MG63 (cell line): ENCODE data around the gene RILPL1. TPM values are rescaled to one million over a fixed set of nuclear protein-coding genes. Genes with fewer than 3 reads are reported as not detected.
"Not testable (repeated sequence)": the region's sequence is repeated elsewhere in the genome, so short reads cannot be mapped to it uniquely, and the experiment has no call there.

Source experiments
- DNase-seq: peaks from one replicate; pipeline ENCODE4 v3.0.0-alpha.2; 2020
- H3K27me3 ChIP-seq: fragments of 250-450 bp; sonication (Bioruptor Pico); 2 replicates; pipeline ENCODE4 v1.5.1; 2020; ENCODE audit warnings: mild to moderate bottlenecking, moderate library complexity
- H3K36me3 ChIP-seq: fragments of 250-450 bp; sonication (Bioruptor Pico); 2 replicates; pipeline ENCODE4 v1.5.1; 2020; ENCODE audit warnings: mild to moderate bottlenecking, moderate library complexity
- H3K4me3 ChIP-seq: fragments of 250-450 bp; sonication (Bioruptor Pico); 2 replicates; pipeline ENCODE4 v1.5.1; 2020; ENCODE audit warnings: mild to moderate bottlenecking, moderate library complexity
- H3K9me3 ChIP-seq: fragments of 250-450 bp; sonication (Bioruptor Pico); 2 replicates; pipeline ENCODE4 v1.5.1; 2020; ENCODE audit warnings: mild to moderate bottlenecking, moderate library complexity
- total RNA-seq: library from RNA; depleted of rRNA; stranded (reverse); fragments of >200 nt; shearing (Covaris generic); gene quantifications from 2 replicates; pipeline ENCODE4 v1.2.3, GENCODE V29; 2014; ENCODE audit warnings: low replicate concordance

RILPL1 gene
- total RNA-seq, 1 experiment from 2014 or later = 24.2 TPM

DNA sequence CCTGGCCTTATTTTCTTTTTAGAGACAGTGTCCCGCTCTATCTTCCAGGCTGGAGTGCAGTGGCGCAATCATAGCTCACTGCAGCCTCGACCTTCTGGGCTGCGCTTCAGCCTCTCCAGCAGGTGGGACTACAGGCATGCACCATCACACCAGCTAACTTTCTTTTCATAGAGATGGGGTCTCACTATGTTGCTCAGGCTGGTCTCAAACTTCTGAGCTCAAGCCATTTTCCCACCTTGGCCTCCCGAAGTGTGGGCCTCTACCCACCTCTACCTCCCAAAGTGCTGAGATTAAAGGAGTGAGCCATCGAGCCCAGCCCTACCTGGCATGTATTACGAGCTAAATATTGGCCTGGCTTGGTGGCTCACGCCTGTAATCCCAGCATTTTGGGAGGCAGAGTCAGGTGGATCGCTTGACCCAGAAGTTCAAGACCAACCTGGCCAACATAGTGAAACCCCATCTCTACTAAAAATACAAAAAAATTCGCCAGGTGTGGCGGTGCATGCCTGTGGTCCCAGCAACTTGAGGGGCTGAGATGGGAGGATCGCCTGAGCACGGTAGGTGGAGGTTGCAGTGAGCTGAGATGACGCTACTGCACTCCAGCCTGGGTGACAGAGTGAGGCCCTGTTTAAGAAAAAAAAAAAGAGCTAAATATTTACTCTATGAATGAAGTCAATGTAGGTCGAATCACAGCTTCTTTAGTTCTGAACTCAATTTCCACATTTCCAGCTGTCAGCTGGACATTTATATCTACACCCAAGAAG, 7.6 kb upstream of the RILPL1 start:
- no peak overlapping the region for H3K4me3 ChIP-seq
- DNase-seq = no peak
- H3K36me3 ChIP-seq = no peaks in the 10 kb centered on the region
- H3K9me3 ChIP-seq = no peaks in the 10 kb centered on the region
- H3K27me3 ChIP-seq = no peaks in the 10 kb centered on the region

DNA sequence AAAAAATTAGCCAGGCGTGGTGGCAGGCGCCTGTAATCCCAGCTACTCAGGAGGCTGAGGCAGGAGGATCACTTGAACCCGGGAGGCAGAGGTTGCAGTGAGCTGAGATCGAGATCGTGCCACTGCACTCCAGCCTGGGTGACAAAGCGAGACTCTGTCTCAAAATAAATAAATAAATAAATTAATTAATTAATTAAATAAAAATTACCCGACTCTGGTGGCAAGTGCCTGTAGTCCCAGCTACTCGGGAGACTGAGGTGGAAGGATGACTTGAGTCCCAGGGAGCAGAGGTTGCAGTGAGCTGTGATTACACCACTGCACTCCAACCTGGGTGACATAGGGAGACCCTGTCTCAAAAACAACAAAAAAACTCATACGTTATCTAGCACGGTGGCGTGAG, 2.4 kb upstream of the RILPL1 start:
- DNase-seq, H3K4me3 ChIP-seq, H3K27me3 ChIP-seq, H3K9me3 ChIP-seq: not testable (repeated sequence)
- H3K36me3 ChIP-seq = peaks cover 21% of the 10 kb centered on the region

DNA sequence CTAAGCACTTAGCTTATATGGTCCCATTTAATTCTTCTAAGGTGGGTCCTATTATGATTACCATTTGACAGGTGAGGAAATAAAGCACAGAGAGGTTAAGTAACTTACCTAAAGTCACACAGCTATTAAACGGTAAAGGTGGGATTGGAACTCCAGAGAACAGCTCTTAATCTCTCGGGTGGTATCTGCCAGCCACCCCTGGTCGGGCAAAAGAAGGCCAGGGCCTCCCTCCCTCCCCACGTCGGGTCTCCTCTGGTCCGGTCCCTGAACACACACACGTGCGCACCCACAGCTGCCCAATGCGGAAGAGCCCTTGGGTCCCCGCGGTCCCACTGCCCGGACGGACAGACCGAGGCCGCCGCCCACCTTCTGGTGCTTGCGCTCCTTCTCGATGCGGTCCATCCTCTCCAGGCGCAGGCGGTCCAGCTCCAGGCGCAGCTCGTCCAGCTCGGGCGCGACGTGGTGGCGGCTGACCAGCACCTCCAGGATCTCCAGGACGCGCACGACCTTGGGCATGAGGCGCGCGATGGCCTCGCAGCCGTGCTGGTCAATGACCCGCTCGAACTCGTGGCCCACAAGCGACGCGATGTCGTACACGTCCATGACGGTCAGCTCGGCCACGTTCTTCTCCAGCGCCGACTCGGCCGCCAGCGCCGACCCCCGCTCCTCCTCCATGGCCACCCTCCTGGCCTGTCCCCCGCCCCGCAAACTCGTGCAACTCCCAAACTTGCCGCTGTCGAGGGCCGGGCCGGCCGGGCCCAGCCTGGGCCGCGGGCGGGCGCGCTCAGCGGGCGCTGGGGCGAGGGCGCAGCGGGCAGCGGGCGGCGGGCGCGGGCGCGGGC, 490 bp downstream of the RILPL1 start:
- Histone ChIP-seq H3K36me3 (peaks cover 29% of the 10 kb centered on the region), H3K27me3 (no peaks in the 10 kb centered on the region), H3K9me3 (no peaks in the 10 kb centered on the region), H3K4me3 (peak overlapping the region; percentile 78)
- peak; percentile 53 for DNase-seq

DNA sequence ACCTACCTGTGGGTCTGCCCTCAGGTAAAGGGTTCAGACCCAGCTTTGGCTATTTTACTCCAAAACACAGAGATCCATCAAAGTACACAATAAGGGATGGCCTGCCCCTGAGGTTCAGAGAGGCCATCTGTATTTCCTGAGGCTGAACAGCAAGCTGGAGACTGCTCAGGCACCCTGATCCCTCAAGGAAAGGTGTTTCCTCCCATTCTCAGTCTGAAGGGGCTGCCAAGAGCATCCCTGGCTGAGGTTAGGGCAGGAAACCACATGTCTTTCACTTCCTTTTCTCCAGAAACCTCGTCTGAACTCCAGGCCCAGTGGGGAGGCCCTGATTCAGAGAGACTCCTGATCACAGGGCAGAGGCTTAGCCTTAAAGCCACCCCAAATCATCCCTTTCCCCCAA, 1.5 kb downstream of the RILPL1 start:
- peak overlapping the region; percentile 78 for H3K4me3 ChIP-seq
- peaks cover 32% of the 10 kb centered on the region for H3K36me3 ChIP-seq
- H3K27me3 ChIP-seq = no peaks in the 10 kb centered on the region
- no peaks in the 10 kb centered on the region for H3K9me3 ChIP-seq
- DNase-seq = peak; percentile 20

DNA sequence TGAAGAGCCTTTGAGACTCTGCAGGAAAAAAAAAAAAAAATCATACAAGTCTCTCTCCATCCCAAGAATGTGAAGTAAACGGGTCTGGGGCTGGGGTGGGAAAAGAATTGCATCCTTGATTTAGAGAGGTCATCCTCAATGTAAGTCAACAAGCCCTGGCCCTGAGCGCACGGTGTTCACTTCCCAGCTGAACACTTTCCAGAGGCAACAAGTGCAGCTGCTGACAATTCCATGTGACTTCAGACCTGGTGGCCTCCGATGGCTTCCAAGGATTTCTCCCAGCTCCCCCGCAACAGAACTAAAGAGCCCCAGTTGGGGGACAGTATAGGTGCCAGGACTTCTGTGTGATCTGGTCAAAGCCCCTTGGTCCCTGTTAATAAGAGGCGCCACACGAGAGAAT, 2.4 kb downstream of the RILPL1 start:
- Histone ChIP-seq H3K9me3 (no peaks in the 10 kb centered on the region), H3K4me3 (no peak overlapping the region), H3K27me3 (no peaks in the 10 kb centered on the region), H3K36me3 (peaks cover 36% of the 10 kb centered on the region)
- no peak for DNase-seq

DNA sequence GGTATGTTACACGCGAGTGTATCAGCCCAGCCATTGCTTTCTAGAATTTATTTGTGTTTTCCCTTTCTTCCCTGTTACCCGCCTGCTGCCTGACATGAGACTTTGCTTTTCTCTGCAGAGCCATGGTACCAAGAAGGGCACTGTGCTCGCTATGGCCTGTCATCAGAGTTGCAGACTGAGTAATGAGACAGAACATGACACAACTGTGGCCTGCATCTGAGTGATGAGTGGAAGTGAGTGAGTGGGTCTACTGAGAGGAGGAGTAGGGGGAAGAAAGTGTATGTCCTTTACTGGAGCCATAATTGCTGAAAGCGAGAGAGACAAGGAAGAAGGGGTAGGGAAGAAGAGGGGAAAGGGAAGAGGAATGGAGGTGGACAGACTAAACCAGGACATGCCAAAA, 2.9 kb downstream of the RILPL1 start:
- DNase-seq = no peak
- no peaks in the 10 kb centered on the region for H3K27me3 ChIP-seq
- no peak overlapping the region for H3K4me3 ChIP-seq
- peaks cover 40% of the 10 kb centered on the region for H3K36me3 ChIP-seq
- no peaks in the 10 kb centered on the region for H3K9me3 ChIP-seq

DNA sequence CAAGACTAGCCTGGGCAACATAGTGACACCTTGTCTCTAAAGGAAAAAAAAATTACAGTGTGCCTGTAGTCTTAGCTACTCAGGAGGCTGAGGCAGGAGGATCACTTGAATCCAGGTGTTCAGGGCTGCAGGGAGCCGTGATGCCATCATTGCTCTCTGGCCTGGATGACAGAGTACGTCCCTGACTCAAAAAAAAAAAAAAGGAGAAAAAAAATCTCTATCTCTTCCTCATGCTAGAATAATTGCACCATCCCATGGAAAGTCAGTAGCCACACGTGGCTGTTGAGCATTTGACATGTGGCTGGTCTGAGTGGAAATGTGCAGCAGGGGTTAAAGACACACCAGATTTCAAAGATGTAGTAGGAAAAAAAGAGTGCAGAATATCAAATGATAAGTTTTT, 3.8 kb downstream of the RILPL1 start:
- H3K4me3 ChIP-seq = no peak overlapping the region
- H3K9me3 ChIP-seq = no peaks in the 10 kb centered on the region
- no peak for DNase-seq
- no peaks in the 10 kb centered on the region for H3K27me3 ChIP-seq
- H3K36me3 ChIP-seq = peaks cover 40% of the 10 kb centered on the region

DNA sequence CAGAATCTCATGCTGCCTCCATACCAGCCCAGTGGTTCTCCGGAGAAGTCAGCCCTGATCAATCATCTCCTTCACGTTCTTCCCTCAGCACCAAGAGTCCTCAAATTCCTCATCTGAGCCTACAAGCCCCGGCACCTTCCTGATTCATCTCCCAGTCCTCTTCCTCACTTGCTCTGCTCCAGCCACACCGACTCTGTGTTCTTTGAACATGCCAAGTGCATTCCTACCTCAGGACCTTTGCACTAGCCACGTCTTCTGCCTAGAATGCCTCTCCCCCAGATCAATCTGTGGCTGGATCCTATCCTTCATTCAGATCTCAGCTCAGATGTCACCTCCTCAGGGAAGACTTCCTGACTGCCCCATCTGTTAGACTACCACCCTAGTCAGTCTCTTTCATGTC, 4.7 kb downstream of the RILPL1 start:
- no peak overlapping the region for H3K4me3 ChIP-seq
- H3K36me3 ChIP-seq = peaks cover 43% of the 10 kb centered on the region
- no peaks in the 10 kb centered on the region for H3K27me3 ChIP-seq
- DNase-seq = no peak
- H3K9me3 ChIP-seq = no peaks in the 10 kb centered on the region

DNA sequence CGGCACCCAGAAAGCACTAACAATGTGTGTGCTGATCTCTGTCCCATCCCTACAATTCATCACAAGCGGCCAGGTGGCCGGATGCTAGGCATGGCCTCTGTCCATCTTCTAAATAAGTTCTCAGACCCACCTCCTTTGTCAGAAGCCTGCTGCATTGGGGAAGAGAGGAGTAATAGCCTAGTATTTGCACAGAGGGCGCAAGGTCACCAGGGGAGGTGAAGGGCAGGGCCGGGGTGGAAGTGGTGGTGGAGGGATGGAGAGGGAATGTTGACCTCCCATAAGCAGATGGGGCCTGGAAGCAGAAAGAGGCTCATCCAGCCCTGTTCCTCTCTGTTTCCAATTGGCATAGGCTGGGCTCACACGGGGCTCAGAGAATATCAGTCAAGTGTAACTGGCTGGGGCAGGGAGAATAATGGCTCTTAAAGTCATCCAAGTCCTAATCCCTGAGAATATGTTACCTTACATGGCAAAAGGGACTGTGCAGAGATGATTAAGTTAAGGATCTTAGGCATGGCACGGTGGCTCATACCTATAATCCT, 6.9 kb downstream of the RILPL1 start:
- H3K27me3 ChIP-seq = no peaks in the 10 kb centered on the region
- H3K36me3 ChIP-seq = peaks cover 45% of the 10 kb centered on the region
- H3K4me3 ChIP-seq = no peak overlapping the region
- H3K9me3 ChIP-seq = no peaks in the 10 kb centered on the region
- DNase-seq = no peak

DNA sequence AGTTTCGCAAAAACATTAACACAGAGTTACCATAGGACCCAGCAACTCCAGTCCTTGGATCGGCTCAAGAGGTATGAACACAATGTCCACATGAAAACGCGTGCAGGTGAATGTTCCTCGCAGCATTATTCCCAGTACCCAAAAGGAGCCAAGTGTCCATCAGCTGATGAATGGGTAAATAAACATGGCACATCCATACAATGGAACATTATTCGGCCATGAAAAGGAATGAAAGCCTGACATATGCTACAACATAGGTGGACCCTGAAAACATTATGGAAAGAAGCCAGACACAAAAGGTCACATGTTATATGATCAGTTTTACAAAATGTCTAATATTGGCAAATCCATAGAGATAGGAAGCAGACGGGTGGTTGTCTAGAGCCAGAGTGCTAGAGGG, 9.1 kb downstream of the RILPL1 start:
- Histone ChIP-seq H3K36me3 (peaks cover 46% of the 10 kb centered on the region), H3K4me3 (no peak overlapping the region), H3K9me3 (no peaks in the 10 kb centered on the region), H3K27me3 (no peaks in the 10 kb centered on the region)
- no peak for DNase-seq

DNA sequence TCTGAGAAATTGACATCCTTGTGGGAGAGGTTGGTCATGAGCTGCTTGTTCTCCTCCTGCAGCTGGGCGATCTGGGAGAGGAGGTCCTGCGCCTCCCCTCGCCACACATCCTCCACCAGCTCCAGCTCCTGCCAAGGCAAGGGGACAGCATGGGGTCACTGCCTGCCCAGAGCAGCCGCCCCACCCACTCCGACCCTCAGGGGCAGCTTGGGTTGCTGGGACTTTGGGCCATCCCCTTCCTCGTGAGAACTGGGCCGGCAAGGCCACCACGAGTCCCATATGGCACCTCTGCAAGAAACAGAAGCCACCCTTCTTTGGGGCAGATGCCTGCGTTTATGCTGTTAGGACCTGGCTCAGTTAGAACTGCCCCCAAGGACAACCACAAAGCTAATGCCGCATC, 10.0 kb downstream of the RILPL1 start:
- Histone ChIP-seq H3K4me3 (no peak overlapping the region), H3K27me3 (no peaks in the 10 kb centered on the region), H3K9me3 (no peaks in the 10 kb centered on the region), H3K36me3 (peaks cover 49% of the 10 kb centered on the region)
- DNase-seq = no peak

DNA sequence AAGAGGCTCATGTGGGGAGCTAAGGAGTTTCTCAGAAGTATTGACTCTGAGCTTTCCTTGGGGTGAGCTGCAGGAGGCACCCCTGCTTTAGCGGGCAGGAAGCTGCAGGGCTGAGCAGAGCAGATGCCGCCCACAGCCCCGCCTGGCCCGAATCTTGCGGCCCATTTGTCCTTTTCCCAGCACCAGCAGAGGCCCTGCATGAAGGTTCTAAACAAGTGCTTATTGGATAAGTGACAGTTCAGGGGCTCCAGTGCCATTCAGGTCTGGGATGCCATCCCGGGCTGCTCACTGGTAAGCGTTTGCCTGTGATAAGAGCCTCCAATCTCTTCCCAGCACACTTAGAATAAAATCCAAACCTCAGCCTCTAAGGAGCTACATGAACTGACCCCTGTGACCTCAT, 11.4 kb downstream of the RILPL1 start:
- peaks cover 51% of the 10 kb centered on the region for H3K36me3 ChIP-seq
- DNase-seq = no peak
- H3K27me3 ChIP-seq = no peaks in the 10 kb centered on the region
- no peaks in the 10 kb centered on the region for H3K9me3 ChIP-seq
- H3K4me3 ChIP-seq = no peak overlapping the region

DNA sequence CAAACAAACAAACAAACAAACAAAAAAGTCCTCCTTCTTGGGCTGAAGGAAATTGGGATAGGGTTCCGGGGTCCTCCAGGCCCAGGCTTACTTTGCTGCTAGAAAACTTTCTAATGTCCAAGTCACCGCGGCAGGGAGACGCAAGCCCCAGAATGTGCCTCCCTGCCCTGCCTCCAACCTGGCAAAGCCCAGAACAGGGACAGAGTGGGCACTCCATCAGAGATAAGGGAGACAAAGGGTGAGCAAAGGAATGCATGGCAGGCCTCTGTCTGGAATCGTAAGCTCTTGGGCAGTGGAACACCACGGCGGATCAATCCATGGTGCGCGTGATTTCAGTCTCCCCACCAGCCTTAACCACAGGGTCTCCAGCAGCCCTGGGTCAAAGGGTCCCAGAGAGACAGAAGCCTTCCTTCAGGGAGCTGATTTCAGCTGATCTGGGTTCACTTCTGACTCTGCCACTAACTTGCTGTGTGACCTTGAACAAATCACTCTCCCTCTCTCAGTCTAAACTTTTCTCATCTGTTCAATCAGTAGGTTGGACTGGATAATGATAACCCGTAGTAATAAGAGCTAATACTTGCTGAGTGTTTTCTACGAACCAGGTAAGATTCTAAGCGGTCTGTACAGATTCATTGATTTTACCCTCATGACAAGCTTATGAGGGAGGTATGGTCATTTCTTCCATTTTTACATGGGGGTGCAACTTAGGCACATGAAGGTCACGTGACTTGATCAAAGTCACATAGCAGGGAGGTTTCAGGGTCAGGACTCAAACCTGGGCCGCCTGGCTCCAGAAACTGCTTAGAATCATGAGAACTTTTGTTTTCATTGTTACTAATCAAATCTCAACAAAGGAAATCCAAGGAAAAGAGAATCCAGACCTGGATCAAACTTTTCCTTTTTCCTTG, 12.7 kb downstream of the RILPL1 start:
- H3K9me3 ChIP-seq = no peaks in the 10 kb centered on the region
- H3K4me3 ChIP-seq = no peak overlapping the region
- DNase-seq = no peak
- peaks cover 54% of the 10 kb centered on the region for H3K36me3 ChIP-seq
- no peaks in the 10 kb centered on the region for H3K27me3 ChIP-seq

DNA sequence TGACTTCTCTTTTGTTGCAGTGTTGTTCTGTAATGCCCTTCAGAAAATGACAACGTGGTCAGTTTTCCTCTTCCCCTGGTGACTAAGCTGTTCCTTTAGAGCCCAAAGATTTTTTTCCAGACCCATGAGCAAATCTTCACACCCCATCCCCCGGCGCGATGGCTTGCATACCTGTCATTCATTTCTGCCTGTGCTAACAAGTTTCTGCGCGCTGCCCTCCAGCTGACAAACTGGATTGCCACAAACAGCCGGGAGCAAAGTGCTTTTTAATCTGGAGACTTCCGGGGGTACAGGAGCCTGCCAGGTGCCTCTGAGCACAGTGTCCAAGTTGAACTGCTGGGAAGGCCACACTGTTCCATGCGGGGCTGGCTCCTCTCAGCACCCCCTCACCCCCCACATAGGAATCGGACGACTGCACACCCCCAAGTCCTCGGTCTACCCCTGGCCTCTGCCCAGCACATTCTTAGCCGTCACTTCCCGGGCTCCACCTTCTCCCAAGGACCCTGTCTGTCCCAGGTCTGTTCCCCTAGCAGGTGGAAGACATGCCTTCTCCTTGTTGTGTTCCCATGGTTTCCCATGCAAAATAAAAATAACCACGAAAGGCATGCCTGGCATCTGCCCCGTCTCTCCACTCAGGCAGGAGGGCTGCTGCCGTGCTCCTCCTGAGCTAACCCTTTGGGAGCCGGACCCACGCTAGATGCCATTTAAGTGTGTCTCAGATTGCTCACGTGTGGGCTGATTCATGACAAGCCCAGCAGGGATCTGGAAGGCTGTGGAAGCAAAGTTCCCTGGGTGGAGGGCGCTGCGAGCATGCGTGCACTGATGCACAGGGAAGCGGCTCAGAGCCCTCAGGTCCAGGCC, 14.1 kb downstream of the RILPL1 start:
- H3K9me3 ChIP-seq = no peaks in the 10 kb centered on the region
- H3K4me3 ChIP-seq = no peak overlapping the region
- peaks cover 53% of the 10 kb centered on the region for H3K36me3 ChIP-seq
- no peaks in the 10 kb centered on the region for H3K27me3 ChIP-seq
- DNase-seq = no peak

DNA sequence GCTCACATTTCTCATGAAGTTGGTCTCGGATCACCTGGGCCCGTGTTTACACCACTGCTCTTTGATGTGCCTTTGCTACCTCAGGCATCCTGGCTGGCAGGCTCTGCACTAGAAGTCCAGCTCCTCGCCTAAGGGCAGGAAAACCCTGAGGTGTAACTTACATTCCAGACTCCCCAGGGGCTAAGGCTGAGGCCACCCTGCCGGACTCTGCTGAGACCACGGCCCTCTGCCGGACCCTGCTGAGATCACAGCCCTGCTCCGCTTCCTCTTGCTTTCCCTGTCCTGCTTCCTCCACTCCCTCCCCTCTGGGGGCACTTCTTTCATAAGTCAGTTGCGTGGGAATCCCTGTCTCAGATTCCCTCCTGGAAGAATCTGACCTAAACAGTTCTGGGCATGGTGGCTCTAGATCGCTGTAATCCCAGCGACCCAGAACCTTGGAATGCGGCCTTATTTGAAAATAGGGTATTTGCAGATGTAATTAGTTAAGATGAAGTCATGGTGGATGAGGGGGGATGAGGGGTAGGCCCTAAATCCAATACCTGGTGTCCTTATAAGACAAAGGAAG, 17.2 kb downstream of the RILPL1 start:
- Histone ChIP-seq H3K4me3 (no peak overlapping the region), H3K27me3 (no peaks in the 10 kb centered on the region), H3K9me3 (no peaks in the 10 kb centered on the region), H3K36me3 (peaks cover 33% of the 10 kb centered on the region)
- DNase-seq = no peak
